ENCODE results near the gene CDC20. TPM values are rescaled to one million over a fixed set of nuclear protein-coding genes. Genes with fewer than 3 reads are reported as not detected.

CDC20 gene
- total and polyA plus RNA-seq, 2 donors (not counting 1 experiment from before 2014, with no cell fraction given): 1.1 to 1.5 TPM

- ATAC-seq (ENCODE audit: low read depth): no peak
- H3K4me2 ChIP-seq (replicated peaks; ENCODE audit: low read depth, low read length, poor library complexity, severe bottlenecking): no peak overlapping the region
- WGBS (ENCODE audit: insufficient coverage): 64% methylated on average over 3 of the region's 3 CpGs
Measured at GRCh38 chr1:43381612-43382011, 22.8 kb downstream of the CDC20 start.

More at GRCh38 chr1:43381612-43382011, 22.8 kb downstream of the CDC20 start:
- no peak overlapping the region for H3K4me3 ChIP-seq (ENCODE audit: control extremely low read depth in 1 of 5, extremely low read depth in 1 of 5, insufficient read depth in 1 of 5, low read depth in 2 of 5, low read length in 4 of 5)
- DNase-seq: no peak
- no peaks in the 10 kb centered on the region for H3K9me3 Mint-ChIP-seq (ENCODE audit: insufficient read depth)
- peaks cover 5% of the 10 kb centered on the region for H4K20me1 ChIP-seq (ENCODE audit: control insufficient read depth, insufficient read depth, low read length, poor library complexity, severe bottlenecking)
- no peak overlapping the region for H3K27ac ChIP-seq (ENCODE audit: low read length in 2 of 2)
- no peak overlapping the region for H2AFZ ChIP-seq (ENCODE audit: insufficient read depth, low read depth, low read length, poor library complexity, severe bottlenecking)
- peaks cover 3 to 52% of the 10 kb centered on the region in 2 experiments for H3K36me3 ChIP-seq (replicated peaks in 1 of 2; ENCODE audit: control extremely low read depth in 1 of 2, control insufficient read depth in 1 of 2, extremely low read depth in 1 of 2, insufficient read depth in 2 of 2, low read length in 1 of 2)
- POLR2A ChIA-PET: interaction anchor here (0.8 kb wide), 1 partner anchor 13 kb away, joined by 3 read pairs; no protein-coding TSS in a partner anchor
- intact Hi-C loops (cut with micrococcal nuclease): no loop called here
- H3K9me3 ChIP-seq (ENCODE audit: control extremely low read depth in 1 of 3, control insufficient read depth in 2 of 3, insufficient read depth in 1 of 3, low read length in 2 of 3): no peaks in the 10 kb centered on the region
- no peaks in the 10 kb centered on the region for H3K4me1 ChIP-seq (ENCODE audit: control insufficient read depth in 2 of 2, insufficient read depth in 2 of 2, low read length in 2 of 2)
- H3K79me2 ChIP-seq (ENCODE audit: control insufficient read depth, insufficient read depth, low read length): no peaks in the 10 kb centered on the region
- CTCF ChIA-PET: interaction anchor here (1.1 kb wide), 1 partner anchor 13 kb away, joined by 3 read pairs; the partner anchor contains the start of gene ELOVL1
- no peaks in the 10 kb centered on the region for H3K27me3 Mint-ChIP-seq
- no peak for TF ChIP-seq EZH2 (IDR thresholded peaks at IDR 0.05; ENCODE audit: borderline replicate concordance, insufficient read depth, low read depth, low read length, poor library complexity, severe bottlenecking)
- TF ChIP-seq CTCF (IDR thresholded peaks at IDR 0.05): no peak
- H3K27me3 ChIP-seq (replicated peaks in 1 of 4; ENCODE audit: control extremely low read depth in 1 of 4, control insufficient read depth in 3 of 4, insufficient read depth in 4 of 4, low read length in 3 of 4): no peaks in the 10 kb centered on the region
- H3K27ac Mint-ChIP-seq: no peak overlapping the region
- no peak overlapping the region for H3K9ac ChIP-seq (ENCODE audit: low read length)
- no peaks in the 10 kb centered on the region for H3K4me1 Mint-ChIP-seq
- no peak overlapping the region for H3K4me3 Mint-ChIP-seq
